ENCODE measurements around the gene AJAP1.

AJAP1 gene

GRCh38 chr1:4702464-4702863 is 48.1 kb downstream of the AJAP1 start:
- DNase-seq (ENCODE audit: low spot score), result no peak

GRCh38 chr1:4702932-4703331 is 48.5 kb downstream of the AJAP1 start:
- DNase-seq (ENCODE audit: low spot score), result no peak

GRCh38 chr1:4703646-4704045 is 49.2 kb downstream of the AJAP1 start:
- DNase-seq (ENCODE audit: low spot score), result no peak

- DNase-seq (ENCODE audit: low spot score), result no peak
Observed at GRCh38 chr1:4708840-4709507, 54.6 kb downstream of the AJAP1 start.

- no peak for DNase-seq (ENCODE audit: low spot score)
Observed at GRCh38 chr1:4709641-4710040, 55.2 kb downstream of the AJAP1 start.

- peak; percentile 69 for DNase-seq (ENCODE audit: low spot score)
Observed at GRCh38 chr1:4710592-4711415, 56.4 kb downstream of the AJAP1 start.

GRCh38 chr1:4711416-4712275 is 57.2 kb downstream of the AJAP1 start:
- no peak for DNase-seq (ENCODE audit: low spot score)

- DNase-seq (ENCODE audit: low spot score), result no peak
Observed at GRCh38 chr1:4713669-4714068, 59.3 kb downstream of the AJAP1 start.

- no peak for DNase-seq (ENCODE audit: low spot score)
Observed at GRCh38 chr1:4716406-4716805, 62.0 kb downstream of the AJAP1 start.

GRCh38 chr1:4718071-4718470 is 63.7 kb downstream of the AJAP1 start:
- DNase-seq (ENCODE audit: low spot score), result no peak

- no peak for DNase-seq (ENCODE audit: low spot score)
Observed at GRCh38 chr1:4723106-4723505, 68.7 kb downstream of the AJAP1 start.

- no peak for DNase-seq (ENCODE audit: low spot score)
Observed at GRCh38 chr1:4724001-4724400, 69.6 kb downstream of the AJAP1 start.

- no peak for DNase-seq (ENCODE audit: low spot score)
Observed at GRCh38 chr1:4724695-4725250, 70.4 kb downstream of the AJAP1 start.

GRCh38 chr1:4725416-4725815 is 71.0 kb downstream of the AJAP1 start:
- no peak for DNase-seq (ENCODE audit: low spot score)

GRCh38 chr1:4726620-4727341 is 72.4 kb downstream of the AJAP1 start:
- no peak for DNase-seq (ENCODE audit: low spot score)

GRCh38 chr1:4728319-4729089 is 74.1 kb downstream of the AJAP1 start:
- no peak for DNase-seq (ENCODE audit: low spot score)

GRCh38 chr1:4729090-4729471 is 74.7 kb downstream of the AJAP1 start:
- DNase-seq (ENCODE audit: low spot score), result no peak

- no peak for DNase-seq (ENCODE audit: low spot score)
Observed at GRCh38 chr1:4730078-4730477, 75.7 kb downstream of the AJAP1 start.

- DNase-seq (ENCODE audit: low spot score), result no peak
Observed at GRCh38 chr1:4733446-4734177, 79.2 kb downstream of the AJAP1 start.

- DNase-seq (ENCODE audit: low spot score), result no peak
Observed at GRCh38 chr1:4734219-4734618, 79.8 kb downstream of the AJAP1 start.
